ENCODE measurements around the gene TMEM87A. TPM values are rescaled to one million over a fixed set of nuclear protein-coding genes. Genes with fewer than 3 reads are reported as not detected.

The TMEM87A gene
- total and polyA plus RNA-seq, 2 of the 4 experiments (the other 2 are of a cell fraction) = 16.6 to 45.3 TPM

- ChIA-PET CTCF (no interaction called here), POLR2A (ENCODE audit: unreplicated experiment) (interaction anchor here (0.6 kb wide), 2 partner anchors 9 to 751 kb away, joined by 5 to 8 read pairs; no protein-coding TSS in a partner anchor)
- in situ Hi-C loops (cut with MboI; ENCODE audit: low sequenced_read_pairs) (no loop called here), intact Hi-C loops (cut with micrococcal nuclease) (loop anchor here (5.0 kb wide), 1 partner anchor 33 kb away; no protein-coding TSS in a partner anchor), dilution Hi-C loops (cut with HindIII; ENCODE audit: low sequenced_read_pairs, unreplicated experiment) (no loop called here)
- H3K27ac ChIP-seq (ENCODE audit: insufficient read depth, low read length) = no peak overlapping the region
- no peak overlapping the region for H3K56ac ChIP-seq (ENCODE audit: extremely low read depth, insufficient read depth, low read length)
- no peak overlapping the region for H2BK15ac ChIP-seq (ENCODE audit: low read depth, low read length)
- DNase-seq (peak; percentile 17), ATAC-seq (ENCODE audit: low read depth) (peak; percentile 17; the same call in 1 of the 2 replicates)
- H3K9me1 ChIP-seq (ENCODE audit: insufficient read depth, low read length) = peaks cover 3% of the 10 kb centered on the region; the same call in 1 of the 2 replicates
- no peak overlapping the region for H4K91ac ChIP-seq (ENCODE audit: insufficient read depth, low read depth, low read length)
- H2AK5ac ChIP-seq (ENCODE audit: low read depth, low read length) = no peak overlapping the region
- H3K27me3 ChIP-seq (ENCODE audit: control insufficient read depth, insufficient read depth, low read length) = no peaks in the 10 kb centered on the region
- no peak overlapping the region for H3K14ac ChIP-seq (replicated peaks; ENCODE audit: low read depth, low read length)
- H3K4me3 ChIP-seq (ENCODE audit: insufficient read depth, low read depth, low read length) = no peak overlapping the region
- H3K4ac ChIP-seq (ENCODE audit: low read depth, low read length) = no peak overlapping the region
- no peak overlapping the region for H4K8ac ChIP-seq (ENCODE audit: low read depth in 2 of 2, low read length in 2 of 2)
- 87% methylated on average over 4 of the region's 5 CpGs; no CpG with 5 or more reads in 1 of the 2 experiments for WGBS, 2 experiments (ENCODE audit: extremely low coverage in 2 of 2, insufficient read length in 1 of 2)
- no peak overlapping the region for H3K23ac ChIP-seq (ENCODE audit: low read depth, low read length)
- no peaks in the 10 kb centered on the region for H4K20me1 ChIP-seq (ENCODE audit: insufficient read depth, low read length)
- H3K9me3 ChIP-seq (ENCODE audit: control insufficient read depth, insufficient read depth, low read length) = no peaks in the 10 kb centered on the region
- TF ChIP-seq MAFK (IDR thresholded peaks at IDR 0.05; ENCODE audit: low read depth, low read length) (no peak), MXI1 (IDR thresholded peaks at IDR 0.05; ENCODE audit: borderline replicate concordance, low read depth, low read length) (no peak), BHLHE40 (IDR thresholded peaks at IDR 0.05; ENCODE audit: low read depth, low read length) (no peak)
- H2BK120ac ChIP-seq (ENCODE audit: low read depth, low read length) = no peak overlapping the region
- H3K4me1 ChIP-seq (ENCODE audit: control insufficient read depth, insufficient read depth, low read length) = peaks cover 2% of the 10 kb centered on the region; the same call in 1 of the 2 replicates
- H3K9ac ChIP-seq (ENCODE audit: low read depth, low read length) = no peak overlapping the region
- H2BK20ac ChIP-seq (ENCODE audit: low read depth, low read length) = no peak overlapping the region
- BruUV-seq (replicated peaks) = no TSS peak
- H2AFZ ChIP-seq (replicated peaks; ENCODE audit: low read length, poor library complexity) = no peak overlapping the region
- no peak overlapping the region for H2BK5ac ChIP-seq (ENCODE audit: low read depth, low read length, poor library complexity, severe bottlenecking)
- H3K36me3 ChIP-seq (ENCODE audit: control insufficient read depth, insufficient read depth, low read length) = peaks cover 39% of the 10 kb centered on the region
- H3K18ac ChIP-seq (ENCODE audit: low read depth, low read length) = no peak overlapping the region
- H4K5ac ChIP-seq (ENCODE audit: low read depth, low read length) = no peak overlapping the region
- H3K79me1 ChIP-seq (ENCODE audit: low read depth in 1 of 2, low read length in 2 of 2) = peaks cover 0 to 3% of the 10 kb centered on the region in 2 experiments; a peak in 2 of 4 replicates
- no peak overlapping the region for H2AK9ac ChIP-seq (replicated peaks; ENCODE audit: low read depth, low read length, poor library complexity)
- no peak overlapping the region for H3K4me2 ChIP-seq (ENCODE audit: low read depth, low read length)
These were observed 88.9 kb downstream of the TMEM87A start for GRCh38 chr15:42184296-42184695.

All from IMR-90 (cell line).